Stimulated activated CD8-positive, alpha-beta memory T cell treated with anti-CD3 and anti-CD28 coated beads, Interleukin-7, amount 100 ng/mL, for 48 hours (primary cell): ENCODE results near the gene GDPD5.
A peak's percentile ranks its signal among the peaks of the same experiment; 100 is the strongest.

ENCODE experiments used
- DNase-seq, 2 donors: peaks; one replicate each; pipeline ENCODE4 v3.0.0-alpha.2; 2020; ENCODE audit warnings: low read depth in 1 of 2; ENCODE audit errors: extremely low read depth in 1 of 2

GDPD5 gene

DNA sequence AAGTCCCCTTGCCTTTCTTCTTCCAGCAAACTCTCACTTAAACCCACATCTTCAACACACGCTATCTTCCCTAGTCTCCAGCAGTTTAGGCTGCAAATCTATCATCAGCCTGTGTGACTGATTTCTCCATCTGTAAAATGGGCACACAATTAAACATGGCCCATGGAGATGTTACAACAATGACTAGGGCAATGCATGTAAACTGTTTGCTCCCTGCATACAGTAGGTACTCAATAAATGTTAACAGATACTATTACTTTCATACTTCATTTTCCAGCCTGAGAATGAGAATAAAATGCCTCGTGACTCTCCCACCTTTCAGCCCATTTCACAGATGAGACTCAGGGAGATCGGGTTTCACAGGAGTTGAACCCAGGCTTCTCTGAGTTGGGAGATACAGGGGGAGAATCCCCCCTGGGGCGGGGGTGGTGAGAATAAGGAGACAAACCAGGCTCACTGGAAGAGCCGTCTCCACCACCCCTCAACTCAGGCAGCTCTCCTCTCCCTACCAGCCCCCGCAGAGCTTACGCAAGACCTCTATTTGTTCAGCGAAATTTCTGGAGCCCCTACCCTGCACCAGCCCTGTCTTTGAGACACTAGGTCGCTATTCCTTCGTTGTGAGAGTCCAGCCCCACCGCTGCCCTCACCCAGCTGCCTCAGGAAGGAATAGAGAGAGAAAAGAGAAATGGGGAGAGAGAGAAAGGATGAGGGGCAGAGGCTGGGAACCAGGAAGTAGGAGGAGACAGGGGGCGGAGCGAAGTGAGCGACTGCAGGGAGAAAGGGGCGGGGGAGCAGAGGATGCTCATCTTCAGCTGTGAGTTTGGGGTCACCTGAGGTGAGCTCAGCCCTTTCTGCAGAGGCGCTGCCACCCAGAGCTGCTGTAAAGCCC lies 50.6 kb downstream of the GDPD5 start:
- DNase-seq, result peak; percentile 26 to 63

DNA sequence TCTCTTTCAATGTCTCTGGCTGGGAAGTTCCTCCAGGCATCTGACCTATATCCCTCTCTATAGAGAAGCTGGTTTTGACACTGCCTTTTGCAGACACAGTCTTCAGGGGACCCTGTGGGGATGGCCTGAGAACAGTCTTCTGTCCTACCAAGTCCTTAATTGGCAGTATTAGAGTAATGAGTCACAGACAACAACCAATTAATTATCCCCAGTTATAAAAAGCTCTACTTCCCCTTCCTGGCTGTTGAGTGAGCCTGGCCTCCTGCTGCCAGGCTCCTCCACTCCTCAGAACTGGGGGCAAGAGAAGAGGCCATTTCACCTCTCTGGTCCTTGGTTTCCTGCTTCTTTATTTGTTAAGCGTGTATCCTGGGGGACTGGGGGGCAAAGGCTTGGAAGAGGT lies 51.5 kb downstream of the GDPD5 start:
- DNase-seq, result no peak

- no peak for DNase-seq
Measured at GRCh38 chr11:75473684-75474083, 52.1 kb downstream of the GDPD5 start.

GRCh38 chr11:75472081-75472732 lies 53.5 kb downstream of the GDPD5 start:
- DNase-seq, result no peak

- no peak for DNase-seq
Measured at GRCh38 chr11:75471176-75471973, 54.4 kb downstream of the GDPD5 start.

DNA sequence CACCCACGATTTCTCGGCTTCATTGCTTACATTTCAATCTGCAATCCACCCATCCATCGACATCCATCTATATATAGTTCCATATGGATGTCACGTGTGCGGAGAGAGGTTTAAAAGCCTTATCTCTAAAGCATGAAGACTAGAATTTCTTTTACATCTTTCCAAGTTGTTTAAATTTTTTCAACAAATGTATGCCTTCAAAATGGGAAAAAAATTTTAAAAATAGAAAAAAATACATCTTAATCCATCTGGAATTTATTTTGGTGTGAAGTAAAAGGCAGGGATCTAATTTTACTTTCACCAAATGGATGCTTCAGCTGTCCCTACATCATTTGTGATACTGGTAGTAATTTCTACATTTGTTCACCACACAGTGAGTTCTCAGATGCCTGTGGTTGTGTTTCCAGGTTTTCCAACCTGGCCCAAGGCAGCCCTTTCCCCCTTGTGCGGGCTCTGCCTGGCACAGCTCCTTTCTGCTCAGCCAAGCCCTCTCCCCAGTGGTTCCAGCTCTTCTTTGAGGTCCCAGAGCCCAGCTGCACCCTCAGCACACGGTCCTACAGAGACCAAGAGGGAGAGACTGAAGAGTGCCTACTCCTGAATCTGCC lies 55.2 kb downstream of the GDPD5 start:
- no peak for DNase-seq

DNA sequence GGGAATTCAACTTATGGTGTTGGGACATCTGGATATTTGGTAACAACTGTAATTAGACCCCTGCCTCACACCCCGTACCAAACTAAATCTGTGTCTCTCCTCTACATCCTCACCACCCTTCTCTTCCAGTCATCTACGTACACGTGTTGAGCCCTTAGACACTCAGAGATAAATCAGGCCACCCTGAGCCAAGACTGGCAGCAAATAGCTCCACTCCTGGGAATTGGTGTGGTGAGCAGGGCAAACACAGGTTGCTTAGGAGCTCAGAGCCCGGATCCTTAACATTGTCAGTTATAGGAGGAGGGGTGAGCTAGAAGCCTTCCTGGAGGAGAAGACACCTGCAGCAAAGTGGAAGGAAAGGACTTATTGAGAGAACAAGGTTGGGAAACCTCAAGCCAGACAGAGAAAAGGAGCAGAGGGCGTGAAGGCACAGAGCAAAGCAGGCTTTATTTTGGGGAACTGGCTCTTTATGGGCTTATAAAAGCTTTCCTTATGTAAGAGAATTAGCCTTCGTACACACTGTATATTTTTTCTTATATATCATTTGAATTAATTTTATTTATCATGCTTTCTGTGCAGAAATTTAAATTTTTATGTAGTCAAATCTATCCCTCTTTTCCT lies 55.8 kb downstream of the GDPD5 start:
- DNase-seq, result no peak

DNA sequence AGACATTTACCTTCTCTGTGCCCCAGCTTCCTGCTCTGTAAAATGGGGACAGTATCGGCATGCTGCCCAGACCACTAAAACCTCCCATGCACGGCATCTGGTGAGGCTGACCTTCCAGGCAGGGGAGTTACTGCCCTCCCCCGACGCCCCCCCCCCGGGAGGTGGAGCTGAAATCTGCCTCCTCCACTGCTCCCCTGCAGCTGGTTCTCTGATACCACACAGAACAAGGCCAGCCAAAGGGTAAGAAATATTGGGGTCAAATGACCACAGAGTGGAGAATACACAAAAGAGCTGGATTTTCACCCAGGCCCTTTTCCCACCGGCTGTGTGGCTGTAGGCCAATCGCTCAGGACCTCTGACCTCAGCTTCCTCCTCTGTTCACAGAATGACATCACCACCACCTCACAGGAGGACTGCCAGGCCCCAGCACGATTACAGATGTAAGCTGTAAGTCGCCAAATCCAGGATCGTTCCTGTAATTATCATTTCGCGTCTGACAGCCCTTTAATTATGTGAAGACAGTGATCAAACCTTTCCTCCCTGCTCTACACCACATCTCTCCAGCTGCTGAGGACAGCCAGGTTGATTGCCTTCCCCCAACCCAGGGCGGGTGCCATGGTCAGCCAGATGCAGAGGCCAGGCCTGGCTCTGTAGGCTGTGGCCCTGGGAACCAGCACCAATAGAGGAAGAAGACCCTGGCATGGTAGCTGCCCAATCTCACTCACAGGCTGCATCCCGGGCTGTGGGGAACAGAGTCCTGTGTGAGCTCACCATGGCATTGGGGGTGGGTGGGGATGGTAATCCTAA lies 57.0 kb downstream of the GDPD5 start:
- no peak for DNase-seq

DNA sequence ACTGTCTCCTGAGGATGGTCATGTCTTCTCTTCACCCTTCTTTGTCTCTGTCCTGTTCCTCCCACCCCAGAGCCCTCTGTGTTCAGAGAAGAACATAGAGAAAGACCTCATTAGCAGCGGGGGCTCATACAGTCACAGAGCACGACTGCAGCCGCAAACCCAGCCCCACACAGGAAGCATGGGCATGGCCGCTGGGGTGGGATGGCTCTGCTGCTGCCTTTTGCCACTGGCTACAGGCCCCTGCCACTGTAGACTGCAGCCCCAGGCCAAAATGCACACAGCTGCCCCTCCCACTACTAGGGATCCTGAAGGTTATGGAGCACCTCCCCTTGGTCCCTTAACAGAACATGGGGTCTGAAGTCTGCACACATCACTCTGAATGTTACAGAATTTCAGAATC lies 57.9 kb downstream of the GDPD5 start:
- DNase-seq, result no peak

DNA sequence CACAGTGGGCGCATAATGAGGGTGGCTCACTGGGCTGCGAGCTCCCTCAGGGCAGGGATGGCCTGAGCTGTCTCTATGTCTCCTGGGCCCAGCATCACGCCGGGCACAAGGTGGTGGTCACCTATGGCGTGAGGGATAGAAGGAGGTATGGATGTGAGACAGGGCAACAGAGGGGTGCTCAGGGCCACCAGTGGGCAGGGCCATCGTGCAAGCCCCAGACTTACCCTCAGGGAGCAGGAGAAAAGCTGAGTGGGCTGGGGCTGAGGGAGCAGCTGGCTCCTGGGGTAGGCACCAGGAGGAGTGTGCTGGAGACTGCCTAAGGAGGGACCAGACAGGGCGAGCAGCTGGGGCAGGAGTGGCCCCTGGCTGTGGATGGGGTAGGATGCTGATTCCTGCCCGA lies 58.4 kb downstream of the GDPD5 start:
- DNase-seq, result no peak

DNA sequence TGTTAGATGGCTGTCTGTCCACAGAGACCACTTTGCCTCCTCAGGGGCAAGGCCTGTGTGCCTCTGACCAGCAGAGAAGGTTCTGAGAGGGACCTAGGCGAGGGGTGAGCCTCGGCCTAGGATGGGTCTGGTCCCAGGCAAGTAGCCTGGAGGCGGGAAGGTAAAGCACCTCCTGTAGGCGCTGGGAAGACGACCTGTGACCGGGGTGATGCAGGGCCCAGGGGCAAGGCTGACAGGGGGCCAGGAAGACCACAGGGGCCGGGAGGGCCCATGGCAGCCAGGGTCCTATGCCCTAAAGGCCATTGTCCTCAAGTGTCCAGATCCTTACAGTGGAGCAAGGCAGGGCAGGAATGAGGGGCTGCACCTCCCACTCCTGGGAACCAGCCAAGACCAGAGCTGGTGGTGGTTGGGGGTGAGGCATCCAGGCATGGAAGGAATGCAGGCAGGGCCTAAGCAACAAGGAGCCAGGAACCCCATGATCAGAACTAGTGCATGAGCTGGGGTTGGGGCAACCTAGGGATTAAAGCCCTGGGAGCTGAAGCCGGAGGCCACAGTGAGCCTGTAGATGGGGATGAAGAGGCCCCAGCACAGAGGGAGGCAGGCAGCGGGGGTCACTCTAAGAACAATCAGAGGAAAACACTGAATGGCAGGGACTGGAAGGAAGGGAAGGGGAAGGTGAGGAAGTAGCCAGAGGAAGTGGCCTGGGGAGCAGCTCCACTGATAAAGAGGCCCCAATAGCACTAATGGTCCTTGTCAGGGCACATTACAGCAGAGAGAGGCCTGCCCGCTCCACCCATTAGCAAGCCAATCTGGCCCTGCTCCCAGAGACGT lies 59.8 kb downstream of the GDPD5 start:
- DNase-seq, result no peak

DNA sequence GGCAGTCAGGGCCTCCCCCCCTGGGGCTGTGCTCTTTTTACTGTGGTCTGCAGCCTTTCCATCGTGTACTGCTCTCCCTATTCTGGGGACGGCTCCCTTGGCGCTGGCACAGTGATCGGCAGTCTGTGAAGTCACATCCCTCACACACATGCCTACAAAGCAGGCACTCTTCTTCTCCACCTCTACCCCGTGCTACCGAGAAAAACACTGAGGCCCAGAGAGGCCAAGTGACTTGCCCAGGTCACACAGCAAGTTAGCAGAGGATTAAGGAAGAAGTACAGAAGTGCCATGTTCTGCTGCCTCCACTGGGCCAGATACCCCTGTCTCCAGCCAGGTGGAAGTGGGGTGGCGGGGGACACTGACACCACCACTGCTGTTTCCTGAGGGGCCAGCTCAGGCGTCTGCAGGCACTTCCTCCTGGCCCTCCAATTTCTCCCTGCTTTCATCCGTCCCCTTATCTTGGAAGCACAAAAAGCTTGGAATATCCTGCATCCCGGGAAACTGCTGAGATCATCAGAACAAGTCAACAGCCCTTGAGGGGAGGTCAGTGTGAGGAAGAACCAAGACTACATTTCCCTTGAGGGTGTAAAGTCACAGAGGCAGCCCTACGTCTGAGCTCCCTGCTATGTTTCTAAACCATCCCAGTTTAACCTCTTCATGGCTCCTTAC lies 62.5 kb downstream of the GDPD5 start:
- no peak for DNase-seq

DNA sequence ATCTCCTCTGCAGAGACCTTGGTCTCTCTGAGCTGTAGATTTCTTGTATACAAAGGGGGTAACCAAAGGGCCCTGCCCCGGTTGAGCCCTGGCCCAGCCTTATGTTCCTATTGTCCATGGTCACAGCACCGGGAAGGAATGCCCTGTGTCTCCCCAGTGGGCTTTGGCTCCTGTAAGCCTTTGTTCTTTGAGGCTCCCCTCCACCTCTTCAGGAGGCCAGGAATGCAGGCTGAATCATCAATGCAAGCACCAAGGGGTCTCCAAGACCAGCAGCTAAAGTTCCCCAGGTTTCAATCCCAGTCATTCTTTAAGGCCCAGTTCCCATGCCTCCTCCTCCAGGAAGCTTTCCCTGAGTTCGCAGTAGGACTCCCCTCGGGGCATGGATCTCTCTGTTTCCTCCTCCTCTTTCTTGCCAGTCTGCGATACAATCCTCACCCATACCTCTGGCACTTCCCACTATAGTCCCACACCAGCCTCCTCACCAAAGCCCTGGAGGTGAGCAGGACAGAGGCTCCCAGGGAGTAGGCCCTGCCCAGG lies 63.6 kb downstream of the GDPD5 start:
- no peak for DNase-seq

GRCh38 chr11:75461151-75461550 lies 64.6 kb downstream of the GDPD5 start:
- no peak for DNase-seq

DNA sequence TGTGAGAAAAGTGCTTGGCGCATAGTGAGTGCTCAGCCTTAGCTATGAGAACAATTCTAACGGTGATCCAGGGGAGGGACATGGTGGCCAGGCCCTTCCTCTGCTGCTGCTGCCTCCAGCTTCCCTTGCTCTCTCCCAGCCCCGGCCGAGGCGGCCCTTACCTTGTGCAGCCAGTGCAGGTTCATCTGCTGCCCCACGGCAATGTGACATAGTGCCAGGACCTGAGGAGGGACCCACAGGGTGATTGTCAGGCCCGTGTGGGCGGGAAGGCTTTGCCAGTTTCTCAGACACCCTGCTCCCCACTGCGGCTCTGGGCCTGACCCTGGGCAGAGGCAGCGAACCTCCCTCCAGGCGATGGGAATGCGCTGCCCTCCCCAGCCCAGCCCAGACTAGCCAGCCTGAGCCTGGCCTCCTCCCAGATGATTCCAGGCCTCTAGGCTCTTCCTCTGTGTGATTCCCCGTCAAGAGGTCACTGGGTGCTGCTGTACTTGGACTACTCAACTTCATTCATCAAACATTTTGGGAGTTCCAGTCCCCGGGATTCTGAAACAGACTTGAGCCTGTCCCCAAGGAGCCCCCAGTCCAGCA lies 69.1 kb downstream of the GDPD5 start:
- no peak for DNase-seq

DNA sequence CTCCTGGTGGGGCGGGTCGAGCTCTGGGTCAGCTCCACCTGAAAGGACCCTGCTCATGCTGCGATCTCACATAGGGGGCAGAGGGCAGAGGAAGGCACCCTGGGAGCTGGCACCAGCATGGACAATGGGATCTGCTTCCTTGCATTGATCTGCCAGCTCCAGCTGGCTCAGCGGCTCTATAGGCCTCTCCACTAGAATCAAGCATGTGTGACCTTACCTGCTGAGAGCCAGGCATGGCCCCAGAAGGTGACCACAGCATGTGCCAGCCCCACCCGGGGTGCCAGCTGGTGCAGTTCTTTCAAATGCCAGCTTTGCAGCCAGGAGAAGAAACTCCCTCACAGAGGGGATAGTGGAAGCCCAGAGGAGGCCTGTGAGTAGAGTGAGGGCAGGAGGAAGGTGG lies 70.8 kb downstream of the GDPD5 start:
- DNase-seq, result no peak

DNA sequence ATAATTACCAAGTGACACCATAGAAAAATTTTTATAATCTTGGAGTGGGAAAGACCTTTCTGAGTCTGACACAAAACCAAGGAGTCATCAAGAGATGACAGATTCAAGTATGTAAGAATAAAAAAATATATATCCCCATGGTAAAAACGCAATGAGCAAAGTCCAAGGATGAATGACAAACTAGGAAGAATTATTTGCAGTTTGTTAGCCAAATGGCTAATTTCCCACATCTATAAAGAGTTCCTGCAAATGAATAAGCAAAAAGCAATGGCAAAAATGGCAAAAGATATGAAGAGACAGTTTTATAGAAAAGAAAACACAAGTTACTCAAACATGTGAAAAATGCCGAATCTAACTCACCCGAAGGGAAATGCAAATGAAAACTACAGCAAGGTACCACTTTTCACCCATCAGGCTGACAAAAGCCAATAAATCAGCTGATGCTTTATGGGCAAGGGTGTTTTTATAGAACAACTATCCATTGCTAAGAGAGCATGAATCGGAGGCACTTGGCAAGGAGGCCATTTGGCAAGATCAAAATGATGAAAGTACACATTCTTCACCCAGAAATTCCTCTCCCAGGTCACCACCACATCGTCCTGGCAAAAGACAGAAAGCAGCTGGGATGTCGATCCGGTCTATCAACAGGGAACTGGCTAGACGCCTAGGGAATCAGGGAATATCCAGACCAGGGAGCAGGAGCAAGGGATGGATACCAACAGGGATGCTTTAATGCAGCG lies 71.7 kb downstream of the GDPD5 start:
- no peak for DNase-seq
